ENCODE measurements around the gene ATE1.
"Not testable (repeated sequence)": the region's sequence is repeated elsewhere in the genome, so short reads cannot be mapped to it uniquely, and the experiment has no call there.

The ATE1 gene

DNA sequence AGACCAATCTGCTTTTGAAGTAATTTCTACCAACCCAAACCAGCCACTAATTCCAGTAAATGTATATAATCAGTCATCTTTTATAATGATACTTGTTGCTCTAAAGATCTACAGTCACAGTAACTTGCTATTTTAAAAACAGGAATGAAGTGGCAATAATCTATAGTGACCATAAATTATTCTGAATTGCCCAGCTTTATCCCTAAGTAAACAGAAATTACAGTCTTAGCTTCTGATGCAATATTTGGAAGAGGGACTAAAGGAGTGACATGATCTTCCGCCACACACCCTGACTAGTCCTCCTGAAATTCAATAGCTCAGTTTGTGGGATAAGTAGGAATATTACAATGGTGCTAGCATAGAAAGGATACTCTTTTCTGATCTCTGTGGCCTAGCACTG lies 96.1 kb downstream of the ATE1 start:
- CTCF ChIA-PET, result interaction anchor here (0.8 to 6.7 kb wide), 5 partner anchors 6 to 47 kb away, joined by 3 to 53 read pairs (median 3); no protein-coding TSS in a partner anchor
- POLR2A ChIA-PET, result no interaction called here
- DNase-seq (ENCODE audit: extremely low spot score), result no peak
- TF ChIP-seq, protein P1, sequence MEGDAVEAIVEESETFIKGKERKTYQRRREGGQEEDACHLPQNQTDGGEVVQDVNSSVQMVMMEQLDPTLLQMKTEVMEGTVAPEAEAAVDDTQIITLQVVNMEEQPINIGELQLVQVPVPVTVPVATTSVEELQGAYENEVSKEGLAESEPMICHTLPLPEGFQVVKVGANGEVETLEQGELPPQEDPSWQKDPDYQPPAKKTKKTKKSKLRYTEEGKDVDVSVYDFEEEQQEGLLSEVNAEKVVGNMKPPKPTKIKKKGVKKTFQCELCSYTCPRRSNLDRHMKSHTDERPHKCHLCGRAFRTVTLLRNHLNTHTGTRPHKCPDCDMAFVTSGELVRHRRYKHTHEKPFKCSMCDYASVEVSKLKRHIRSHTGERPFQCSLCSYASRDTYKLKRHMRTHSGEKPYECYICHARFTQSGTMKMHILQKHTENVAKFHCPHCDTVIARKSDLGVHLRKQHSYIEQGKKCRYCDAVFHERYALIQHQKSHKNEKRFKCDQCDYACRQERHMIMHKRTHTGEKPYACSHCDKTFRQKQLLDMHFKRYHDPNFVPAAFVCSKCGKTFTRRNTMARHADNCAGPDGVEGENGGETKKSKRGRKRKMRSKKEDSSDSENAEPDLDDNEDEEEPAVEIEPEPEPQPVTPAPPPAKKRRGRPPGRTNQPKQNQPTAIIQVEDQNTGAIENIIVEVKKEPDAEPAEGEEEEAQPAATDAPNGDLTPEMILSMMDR (IDR thresholded peaks at IDR 0.05; ENCODE audit: control extremely low read depth, extremely low read depth, low read depth, missing control alignments), result no peak

DNA sequence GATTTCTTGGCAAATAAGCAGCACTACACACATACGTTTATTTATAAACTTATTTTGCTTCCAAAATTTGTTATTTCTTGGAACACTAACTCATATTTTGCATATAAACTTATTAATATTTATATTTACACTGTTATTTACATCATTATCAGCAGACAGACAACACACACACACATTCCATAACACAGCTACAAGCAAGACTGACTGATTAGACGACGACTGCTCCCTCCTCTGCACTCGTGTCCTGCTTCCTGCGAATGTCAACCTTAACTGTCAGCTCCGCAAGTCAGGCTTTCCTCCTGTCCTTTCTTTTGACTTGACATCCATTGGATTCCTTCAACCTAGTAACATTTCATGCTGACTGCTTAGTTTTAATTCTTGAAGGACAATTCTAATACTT lies 96.6 kb downstream of the ATE1 start:
- DNase-seq (ENCODE audit: extremely low spot score), result no peak
- POLR2A ChIA-PET, result no interaction called here
- CTCF ChIA-PET, result interaction anchor here (1.9 kb wide), 1 partner anchor 9 kb away, joined by 4 read pairs; no protein-coding TSS in a partner anchor
- TF ChIP-seq, protein P1 (IDR thresholded peaks at IDR 0.05; ENCODE audit: control extremely low read depth, extremely low read depth, low read depth, missing control alignments), result no peak

DNA sequence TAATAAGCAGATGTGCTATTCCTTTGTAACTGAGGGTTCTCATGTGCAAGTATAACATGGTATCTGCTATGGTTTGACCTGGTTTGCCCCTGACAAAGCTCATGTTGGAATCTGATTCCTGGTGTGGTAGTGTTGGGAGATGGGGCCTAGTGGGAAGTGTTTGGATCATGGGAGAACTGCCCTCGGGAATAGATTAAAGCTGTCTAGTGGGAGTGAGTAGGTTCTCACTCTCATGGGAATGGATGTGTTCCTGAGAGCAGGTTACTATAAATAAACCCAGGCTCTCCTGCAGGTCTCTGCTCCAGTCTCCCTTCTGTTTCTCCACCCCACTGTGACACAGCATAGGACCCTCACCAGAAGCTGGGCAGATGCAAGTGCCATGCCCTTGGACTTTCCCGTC lies 97.7 kb downstream of the ATE1 start:
- no peak for DNase-seq (ENCODE audit: extremely low spot score)
- TF ChIP-seq, protein P1 (IDR thresholded peaks at IDR 0.05; ENCODE audit: control extremely low read depth, extremely low read depth, low read depth, missing control alignments), result no peak
- CTCF ChIA-PET, result interaction anchor here (1.9 kb wide), 1 partner anchor 8 kb away, joined by 4 read pairs; no protein-coding TSS in a partner anchor
- POLR2A ChIA-PET, result no interaction called here

DNA sequence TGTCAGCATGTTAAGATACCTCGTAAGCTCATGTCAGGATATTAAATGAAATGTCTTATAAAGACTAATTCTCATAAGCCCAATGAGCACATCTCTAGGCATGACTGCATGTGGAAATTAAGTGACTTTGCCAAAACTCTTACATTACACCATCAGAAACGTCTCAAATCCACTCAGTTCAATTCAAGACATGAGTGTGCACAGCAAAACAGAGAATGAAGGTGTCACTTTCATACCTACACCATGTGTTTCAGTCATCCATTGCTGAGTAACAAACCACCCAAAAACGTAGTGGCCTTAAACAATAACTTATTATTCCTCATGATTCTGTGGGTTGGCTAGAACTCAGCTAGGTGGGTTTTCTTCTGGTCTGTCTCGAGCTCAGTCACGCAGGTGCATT lies 99.8 kb downstream of the ATE1 start:
- DNase-seq (ENCODE audit: extremely low spot score), result no peak
- POLR2A ChIA-PET, result no interaction called here
- CTCF ChIA-PET, result interaction anchor here (0.7 to 6.6 kb wide), 5 partner anchors 7 to 73 kb away, joined by 3 to 53 read pairs (median 4); no protein-coding TSS in a partner anchor

DNA sequence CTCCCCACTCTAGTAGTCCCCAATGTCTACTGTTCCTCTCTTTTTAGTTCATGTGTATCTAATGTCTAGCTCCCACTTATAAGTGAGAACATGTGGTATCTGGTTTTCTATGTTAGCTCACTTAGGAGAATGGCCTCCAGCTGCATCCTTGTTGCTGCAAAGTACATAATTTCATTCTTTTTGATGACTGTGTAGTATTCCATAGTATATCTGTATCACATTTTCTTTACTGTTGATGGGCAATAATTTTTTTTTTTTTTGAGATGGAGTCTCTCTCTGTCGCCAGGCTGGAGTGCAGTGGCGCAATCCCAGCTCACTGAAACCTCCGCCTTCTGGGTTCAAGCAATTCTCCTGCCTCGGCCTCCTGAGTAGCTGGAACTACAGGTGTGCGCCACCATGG lies 101.1 kb downstream of the ATE1 start:
- DNase-seq (ENCODE audit: extremely low spot score); POLR2A ChIA-PET: not testable (repeated sequence)
- CTCF ChIA-PET, result interaction anchor here (0.8 to 6.6 kb wide), 3 partner anchors 8 to 16 kb away, joined by 3 to 53 read pairs (median 8); no protein-coding TSS in a partner anchor

More for the DNA sequence above, 99.8 kb downstream of the ATE1 start:
- TF ChIP-seq, protein P1 (IDR thresholded peaks at IDR 0.05; ENCODE audit: control extremely low read depth, extremely low read depth, low read depth, missing control alignments), result no peak

DNA sequence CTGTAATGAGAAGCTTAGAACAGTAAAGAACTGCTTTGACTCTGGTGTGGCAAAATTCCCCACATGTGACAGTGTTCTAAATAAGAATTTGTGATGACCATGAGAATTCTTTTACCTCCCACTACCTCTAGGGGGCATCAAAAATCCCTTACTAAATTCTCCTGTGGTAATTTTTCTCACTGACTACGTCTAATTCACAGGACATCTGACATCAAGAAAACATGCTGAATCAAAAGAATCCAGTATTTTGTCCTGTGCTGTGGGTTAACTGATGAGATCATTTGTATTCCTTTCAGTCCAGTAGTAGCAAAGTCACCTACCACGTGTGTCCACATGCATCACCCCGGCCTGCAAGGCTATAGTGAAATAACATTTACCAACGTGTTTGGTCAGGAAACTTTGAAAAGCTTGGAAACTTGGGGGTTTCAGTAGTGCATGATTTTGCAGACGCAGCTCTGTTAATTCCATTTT lies 103.8 kb downstream of the ATE1 start:
- DNase-seq (ENCODE audit: extremely low spot score), result peak; percentile 48
- TF ChIP-seq, protein P1 (IDR thresholded peaks at IDR 0.05; ENCODE audit: control extremely low read depth, extremely low read depth, low read depth, missing control alignments), result peak; percentile 41
- ChIA-PET CTCF (interaction anchor here (0.6 to 6.6 kb wide), 28 partner anchors 9 to 85 kb away, joined by 3 to 53 read pairs (median 5); no protein-coding TSS in a partner anchor), POLR2A (no interaction called here)

DNA sequence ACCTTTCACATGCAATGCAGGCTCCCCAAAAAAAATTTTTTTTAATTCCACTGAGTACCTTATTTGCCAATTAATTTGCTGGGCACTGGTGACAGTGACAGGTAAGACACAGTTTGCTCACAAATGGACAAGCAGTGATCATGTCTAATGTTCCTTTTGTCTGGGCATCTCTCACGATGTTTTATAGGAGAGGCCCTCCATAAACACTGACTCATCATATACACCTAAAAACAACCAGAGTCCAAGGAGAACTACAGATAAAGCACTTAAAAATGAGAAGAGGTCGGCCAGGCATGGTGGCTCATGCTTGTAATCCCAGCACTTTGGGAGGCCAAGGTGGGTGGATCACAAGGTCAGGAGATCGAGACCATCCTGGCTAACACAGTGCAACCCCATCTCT lies 105.1 kb downstream of the ATE1 start:
- no peak for DNase-seq (ENCODE audit: extremely low spot score)
- POLR2A ChIA-PET, result no interaction called here
- CTCF ChIA-PET, result interaction anchor here (1.1 to 6.6 kb wide), 9 partner anchors 10 to 83 kb away, joined by 5 to 53 read pairs (median 20); no protein-coding TSS in a partner anchor
- TF ChIP-seq, protein P1 (IDR thresholded peaks at IDR 0.05; ENCODE audit: control extremely low read depth, extremely low read depth, low read depth, missing control alignments), result no peak

All from GM10248 (cell line).